ENCODE data around the gene MBD6. TPM values are rescaled to one million over a fixed set of nuclear protein-coding genes. Genes with fewer than 3 reads are reported as not detected.

MBD6 gene
- polyA plus RNA-seq, 2 of the 4 experiments (the other 2 are of a cell fraction), result 4.6 to 24.2 TPM

DNA sequence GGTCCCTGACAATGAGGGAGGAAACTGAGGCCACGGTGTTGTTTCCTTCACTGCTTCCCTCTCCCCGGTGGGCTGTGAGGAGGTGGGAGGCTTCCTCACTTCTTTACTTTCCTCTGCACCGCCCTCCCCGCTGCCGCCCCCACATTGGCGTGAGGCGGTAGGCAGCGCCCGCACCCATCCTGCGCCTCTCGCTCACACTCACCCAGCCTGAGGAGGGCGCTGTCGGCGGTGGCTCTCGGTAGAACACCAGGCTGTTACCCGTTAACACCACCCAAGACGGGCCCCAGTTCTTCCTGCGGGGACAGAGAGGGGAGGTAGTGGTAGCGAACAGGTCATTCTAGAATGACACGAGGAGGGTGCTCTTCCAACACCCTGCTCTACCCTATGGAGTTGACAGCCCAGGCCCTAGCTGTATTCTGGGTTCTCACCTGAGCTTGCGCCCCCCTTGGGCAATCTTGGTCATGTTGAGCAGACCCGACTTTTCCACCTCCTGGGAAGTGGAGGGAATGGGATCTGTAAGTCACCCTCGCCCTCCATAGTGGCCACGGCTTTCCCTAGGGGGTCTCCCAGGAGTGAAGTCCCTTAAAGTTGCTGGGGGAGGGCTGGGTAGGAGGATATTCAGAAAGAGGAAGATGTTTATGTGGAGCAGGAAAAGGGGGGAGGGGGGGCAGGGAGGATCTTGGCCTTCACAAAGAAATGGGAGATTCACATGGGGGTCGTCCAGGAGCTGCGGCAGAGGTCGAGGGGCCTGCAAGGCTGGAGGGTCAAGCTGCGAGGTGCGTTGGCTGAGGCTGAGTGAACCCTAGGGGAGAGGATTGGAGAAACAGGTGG lies 46.2 kb upstream of the MBD6 start:
- TF ChIP-seq CBX8 (IDR thresholded peaks at IDR 0.05), result no peak
- no peak for TF ChIP-seq FOSL2 (IDR thresholded peaks at IDR 0.05)
- no peak for TF ChIP-seq FOSL2 (CRISPR knock-in tag; IDR thresholded peaks at IDR 0.05)
- TF ChIP-seq BHLHE40 (IDR thresholded peaks at IDR 0.05; ENCODE audit: low read depth, low read length), result no peak
- TF ChIP-seq KDM5A (IDR thresholded peaks at IDR 0.05), result no peak
- TF ChIP-seq RNF2 (IDR thresholded peaks at IDR 0.05; ENCODE audit: borderline replicate concordance, low read depth), result no peak
- TF ChIP-seq PHF8 (IDR thresholded peaks at IDR 0.05; ENCODE audit: borderline replicate concordance, low read depth), result no peak
- TF ChIP-seq ESRRA (IDR thresholded peaks at IDR 0.05; ENCODE audit: borderline replicate concordance, low read length), result no peak
- TF ChIP-seq, protein P1, sequence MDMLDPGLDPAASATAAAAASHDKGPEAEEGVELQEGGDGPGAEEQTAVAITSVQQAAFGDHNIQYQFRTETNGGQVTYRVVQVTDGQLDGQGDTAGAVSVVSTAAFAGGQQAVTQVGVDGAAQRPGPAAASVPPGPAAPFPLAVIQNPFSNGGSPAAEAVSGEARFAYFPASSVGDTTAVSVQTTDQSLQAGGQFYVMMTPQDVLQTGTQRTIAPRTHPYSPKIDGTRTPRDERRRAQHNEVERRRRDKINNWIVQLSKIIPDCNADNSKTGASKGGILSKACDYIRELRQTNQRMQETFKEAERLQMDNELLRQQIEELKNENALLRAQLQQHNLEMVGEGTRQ (IDR thresholded peaks at IDR 0.05), result no peak
- no peak for TF ChIP-seq RFX5 (IDR thresholded peaks at IDR 0.05)
- peaks cover 14% of the 10 kb centered on the region; the same call in 2 of the 3 replicates for H3K4me1 ChIP-seq
- WGBS (ENCODE audit: missing lambda C conversion rate), result 75% methylated on average over 29 of the region's 29 CpGs
- no peak for FAIRE-seq
- H3K9me3 ChIP-seq, result no peaks in the 10 kb centered on the region
- ATAC-seq, result no peak
- DNase-seq (ENCODE audit: low read depth in 1 of 2, low spot score in 1 of 2), result no peak
- H3K27ac ChIP-seq, result no peak overlapping the region
- H3K4me2 ChIP-seq, result 0 out of 3 replicates have a peak overlapping the region, but pooled peaks have one; percentile 7
- ChIA-PET CTCF (interaction anchor here (1.0 to 19.9 kb wide), 4 partner anchors 10 to 24 kb away, joined by 4 to 240 read pairs (median 6); partner anchors contain the start of gene GLI1), POLR2A (no interaction called here)
- no peak overlapping the region for H3K4me3 ChIP-seq

DNA sequence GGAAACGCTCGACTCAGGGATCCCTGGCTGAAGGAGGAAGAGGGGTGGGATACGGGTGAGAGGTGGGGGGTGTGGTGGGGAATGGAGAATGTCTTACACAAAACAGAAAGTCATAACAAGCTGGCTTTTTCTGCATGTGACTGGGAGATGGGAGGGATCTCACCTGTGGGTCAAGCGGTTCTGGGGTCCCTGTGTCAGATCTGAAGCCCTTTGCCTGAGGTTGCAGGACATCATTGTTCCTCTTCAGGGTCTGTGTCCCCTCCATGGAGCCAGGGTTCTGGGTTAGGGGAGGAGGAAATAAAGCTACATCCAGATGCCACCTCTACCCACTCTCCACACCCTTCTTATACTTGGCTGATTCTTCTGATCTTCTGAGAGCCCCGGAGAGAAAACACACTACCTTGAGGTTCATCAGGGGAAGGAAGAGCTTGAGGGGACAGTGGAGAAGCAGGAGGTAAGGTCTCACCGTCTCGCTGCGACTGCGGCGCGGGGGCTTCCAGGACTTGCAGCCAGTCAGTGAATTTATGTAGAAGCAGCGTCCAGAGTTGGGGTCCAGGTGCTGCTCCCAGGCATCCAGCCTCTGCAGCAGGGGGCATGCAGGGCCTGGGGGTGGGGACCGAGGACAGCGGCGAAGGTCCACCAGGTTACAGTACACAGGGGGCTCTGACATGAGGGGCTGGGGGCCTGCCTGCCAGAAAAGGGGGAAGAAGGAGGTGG lies 45.5 kb upstream of the MBD6 start:
- ChIA-PET POLR2A (no interaction called here), CTCF (interaction anchor here (1.0 to 19.9 kb wide), 4 partner anchors 9 to 24 kb away, joined by 4 to 240 read pairs (median 6); partner anchors contain the start of gene GLI1)
- no peak for TF ChIP-seq ZC3H11A (IDR thresholded peaks at IDR 0.05)
- TF ChIP-seq ZFP36 (IDR thresholded peaks at IDR 0.05; ENCODE audit: borderline replicate concordance, partially characterized antibody), result no peak
- Histone ChIP-seq H3K4me3 (no peak overlapping the region), H3K4me1 (peaks cover 14% of the 10 kb centered on the region; the same call in 2 of the 3 replicates), H3K4me2 (no peak overlapping the region), H3K9me3 (no peaks in the 10 kb centered on the region), H3K27ac (peak overlapping the region in 1 of 2 experiments; percentile 20; a peak in 3 of 6 replicates)
- no peak for FAIRE-seq
- 91% methylated on average over 15 of the region's 15 CpGs for WGBS (ENCODE audit: missing lambda C conversion rate)
- ATAC-seq, result no peak
- no peak for DNase-seq (ENCODE audit: low read depth in 1 of 2, low spot score in 1 of 2)

DNA sequence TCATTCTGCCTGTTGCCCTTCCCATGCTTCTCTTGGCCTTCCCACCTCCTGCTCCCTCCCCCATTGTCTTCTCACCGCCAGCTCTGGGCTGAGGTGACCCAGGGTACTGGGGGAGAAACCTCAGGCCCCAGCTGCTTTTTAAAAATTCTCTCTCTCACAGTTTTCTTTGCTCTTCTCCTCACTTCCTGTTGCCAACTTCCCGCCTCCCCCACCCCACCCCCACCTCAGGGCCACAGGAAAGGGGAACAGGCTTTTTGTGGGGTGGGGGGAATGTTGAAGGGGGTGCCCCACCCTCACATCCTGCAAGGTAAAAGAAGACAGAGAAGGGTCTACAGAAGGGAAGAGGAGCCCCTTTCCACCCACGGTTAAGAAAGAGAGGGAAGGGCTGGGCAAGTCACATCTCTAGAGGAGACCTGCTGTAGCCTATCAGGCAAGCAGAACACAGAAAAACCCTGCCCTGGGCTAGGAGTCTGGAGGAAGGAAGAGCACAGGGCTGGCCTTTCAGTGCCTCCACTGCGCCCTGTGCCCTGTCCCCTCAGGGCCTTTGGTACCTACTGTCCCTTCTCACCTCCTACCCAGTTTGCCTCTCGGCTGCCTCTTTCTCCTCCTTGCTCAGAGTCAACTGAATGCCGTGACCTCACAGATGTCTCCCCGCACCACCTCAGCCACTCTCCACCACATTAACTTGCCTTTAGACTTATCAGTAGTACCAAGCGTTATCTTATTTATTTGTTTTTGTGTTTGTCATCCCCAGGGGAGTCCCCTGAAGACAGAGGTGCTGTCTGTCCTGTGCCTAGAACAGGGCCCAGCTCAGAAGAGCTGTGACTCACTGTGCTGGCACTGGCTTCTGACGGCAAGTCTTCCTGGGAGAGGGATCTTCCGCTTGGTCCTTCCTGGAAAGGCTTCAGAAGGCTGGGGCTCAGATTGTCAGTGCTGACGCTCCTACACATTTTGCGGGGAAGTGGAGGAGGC lies 44.6 kb upstream of the MBD6 start:
- no peaks in the 10 kb centered on the region for H3K9me3 ChIP-seq
- H3K4me1 ChIP-seq, result peaks cover 14% of the 10 kb centered on the region; the same call in 2 of the 3 replicates
- no peak overlapping the region for H3K4me3 ChIP-seq
- TF ChIP-seq, protein P2, sequence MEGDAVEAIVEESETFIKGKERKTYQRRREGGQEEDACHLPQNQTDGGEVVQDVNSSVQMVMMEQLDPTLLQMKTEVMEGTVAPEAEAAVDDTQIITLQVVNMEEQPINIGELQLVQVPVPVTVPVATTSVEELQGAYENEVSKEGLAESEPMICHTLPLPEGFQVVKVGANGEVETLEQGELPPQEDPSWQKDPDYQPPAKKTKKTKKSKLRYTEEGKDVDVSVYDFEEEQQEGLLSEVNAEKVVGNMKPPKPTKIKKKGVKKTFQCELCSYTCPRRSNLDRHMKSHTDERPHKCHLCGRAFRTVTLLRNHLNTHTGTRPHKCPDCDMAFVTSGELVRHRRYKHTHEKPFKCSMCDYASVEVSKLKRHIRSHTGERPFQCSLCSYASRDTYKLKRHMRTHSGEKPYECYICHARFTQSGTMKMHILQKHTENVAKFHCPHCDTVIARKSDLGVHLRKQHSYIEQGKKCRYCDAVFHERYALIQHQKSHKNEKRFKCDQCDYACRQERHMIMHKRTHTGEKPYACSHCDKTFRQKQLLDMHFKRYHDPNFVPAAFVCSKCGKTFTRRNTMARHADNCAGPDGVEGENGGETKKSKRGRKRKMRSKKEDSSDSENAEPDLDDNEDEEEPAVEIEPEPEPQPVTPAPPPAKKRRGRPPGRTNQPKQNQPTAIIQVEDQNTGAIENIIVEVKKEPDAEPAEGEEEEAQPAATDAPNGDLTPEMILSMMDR (IDR thresholded peaks at IDR 0.05), result no peak
- H3K27ac ChIP-seq, result peak overlapping the region in 1 of 2 experiments; percentile 20; a peak in 4 of 6 replicates
- DNase-seq (ENCODE audit: low read depth in 1 of 2, low spot score in 1 of 2), result no peak
- no peak for FAIRE-seq
- WGBS (ENCODE audit: missing lambda C conversion rate), result 65% methylated on average over 11 of the region's 12 CpGs
- H3K4me2 ChIP-seq, result peak overlapping the region; percentile 7; the same call in 1 of the 3 replicates
- ChIA-PET CTCF (interaction anchor here (1.0 to 19.9 kb wide), 5 partner anchors 8 to 143 kb away, joined by 3 to 240 read pairs (median 6); partner anchors contain the start of gene GLI1), POLR2A (no interaction called here)
- peak; percentile 15 to 45; a peak in 3 of 6 replicates for ATAC-seq

All from A549 (cell line).